PFSK-1 (cell line): ENCODE measurements around the gene REXO2.

Source experiments
- POLR2AphosphoS5 ChIP-seq: IDR thresholded peaks from 2 replicates; pipeline ENCODE4 v1.6.1; 2012; ENCODE audit warnings: low read depth, mild to moderate bottlenecking, control low read depth, low read length, moderate library complexity
- TF ChIP-seq, protein P1 (sequence below), 2 experiments: IDR thresholded peaks; 2 replicates each; pipeline versions ENCODE4 v1.6.1 to v1.8.0; 2011 to 2012; ENCODE audit warnings: low read depth in 2 of 2, low read length in 2 of 2, control low read depth in 1 of 2, inconsistent platforms in 1 of 2, mild to moderate bottlenecking in 1 of 2, moderate library complexity in 1 of 2; ENCODE audit not compliant: insufficient read depth in 1 of 2

DNA sequence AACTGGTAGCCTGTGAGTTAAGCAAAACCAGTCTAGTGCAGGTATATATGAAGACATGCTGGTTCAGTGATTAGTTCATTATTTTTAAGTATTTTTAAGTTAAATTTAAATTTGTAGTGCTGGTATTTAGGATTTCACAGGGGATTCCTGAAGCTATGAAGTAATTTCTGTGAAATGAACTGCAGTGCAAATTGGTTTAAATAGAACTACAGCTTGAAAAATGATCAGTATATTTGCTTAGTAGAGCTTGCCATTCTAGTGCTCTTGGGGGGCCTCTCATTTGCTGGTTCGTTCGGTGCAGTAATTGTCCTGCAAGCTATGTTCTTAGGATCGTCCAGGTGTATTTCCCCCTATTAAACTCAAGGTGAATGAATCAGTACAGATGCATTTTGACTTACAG lies 13.1 kb downstream of the REXO2 start:
- TF ChIP-seq, protein P1, sequence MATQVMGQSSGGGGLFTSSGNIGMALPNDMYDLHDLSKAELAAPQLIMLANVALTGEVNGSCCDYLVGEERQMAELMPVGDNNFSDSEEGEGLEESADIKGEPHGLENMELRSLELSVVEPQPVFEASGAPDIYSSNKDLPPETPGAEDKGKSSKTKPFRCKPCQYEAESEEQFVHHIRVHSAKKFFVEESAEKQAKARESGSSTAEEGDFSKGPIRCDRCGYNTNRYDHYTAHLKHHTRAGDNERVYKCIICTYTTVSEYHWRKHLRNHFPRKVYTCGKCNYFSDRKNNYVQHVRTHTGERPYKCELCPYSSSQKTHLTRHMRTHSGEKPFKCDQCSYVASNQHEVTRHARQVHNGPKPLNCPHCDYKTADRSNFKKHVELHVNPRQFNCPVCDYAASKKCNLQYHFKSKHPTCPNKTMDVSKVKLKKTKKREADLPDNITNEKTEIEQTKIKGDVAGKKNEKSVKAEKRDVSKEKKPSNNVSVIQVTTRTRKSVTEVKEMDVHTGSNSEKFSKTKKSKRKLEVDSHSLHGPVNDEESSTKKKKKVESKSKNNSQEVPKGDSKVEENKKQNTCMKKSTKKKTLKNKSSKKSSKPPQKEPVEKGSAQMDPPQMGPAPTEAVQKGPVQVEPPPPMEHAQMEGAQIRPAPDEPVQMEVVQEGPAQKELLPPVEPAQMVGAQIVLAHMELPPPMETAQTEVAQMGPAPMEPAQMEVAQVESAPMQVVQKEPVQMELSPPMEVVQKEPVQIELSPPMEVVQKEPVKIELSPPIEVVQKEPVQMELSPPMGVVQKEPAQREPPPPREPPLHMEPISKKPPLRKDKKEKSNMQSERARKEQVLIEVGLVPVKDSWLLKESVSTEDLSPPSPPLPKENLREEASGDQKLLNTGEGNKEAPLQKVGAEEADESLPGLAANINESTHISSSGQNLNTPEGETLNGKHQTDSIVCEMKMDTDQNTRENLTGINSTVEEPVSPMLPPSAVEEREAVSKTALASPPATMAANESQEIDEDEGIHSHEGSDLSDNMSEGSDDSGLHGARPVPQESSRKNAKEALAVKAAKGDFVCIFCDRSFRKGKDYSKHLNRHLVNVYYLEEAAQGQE (IDR thresholded peaks at IDR 0.05; ENCODE audit: insufficient read depth in 1 of 2, low read depth in 2 of 2, low read length in 2 of 2) = no peak
- TF ChIP-seq POLR2AphosphoS5 = no peak
